ENCODE data around the gene SLMAP. TPM values are rescaled to one million over a fixed set of nuclear protein-coding genes. Genes with fewer than 3 reads are reported as not detected.

SLMAP gene
- total RNA-seq, 1 experiment from 2014 or later, result 79.5 TPM

GRCh38 chr3:57737840-57738239, 18.3 kb upstream of the SLMAP start:
- Mint-ChIP-seq H3K4me1 (no peaks in the 10 kb centered on the region), H3K9me3 (no peaks in the 10 kb centered on the region), H3K36me3 (no peaks in the 10 kb centered on the region), H3K27ac (no peak overlapping the region), H3K4me3 (no peak overlapping the region), H3K27me3 (ENCODE audit: low read depth) (no peaks in the 10 kb centered on the region)
- DNase-seq (ENCODE audit: low spot score), result no peak
- ChIA-PET CTCF (no interaction called here), POLR2A (no interaction called here)
- no peak for ATAC-seq
- TF ChIP-seq, protein P1, sequence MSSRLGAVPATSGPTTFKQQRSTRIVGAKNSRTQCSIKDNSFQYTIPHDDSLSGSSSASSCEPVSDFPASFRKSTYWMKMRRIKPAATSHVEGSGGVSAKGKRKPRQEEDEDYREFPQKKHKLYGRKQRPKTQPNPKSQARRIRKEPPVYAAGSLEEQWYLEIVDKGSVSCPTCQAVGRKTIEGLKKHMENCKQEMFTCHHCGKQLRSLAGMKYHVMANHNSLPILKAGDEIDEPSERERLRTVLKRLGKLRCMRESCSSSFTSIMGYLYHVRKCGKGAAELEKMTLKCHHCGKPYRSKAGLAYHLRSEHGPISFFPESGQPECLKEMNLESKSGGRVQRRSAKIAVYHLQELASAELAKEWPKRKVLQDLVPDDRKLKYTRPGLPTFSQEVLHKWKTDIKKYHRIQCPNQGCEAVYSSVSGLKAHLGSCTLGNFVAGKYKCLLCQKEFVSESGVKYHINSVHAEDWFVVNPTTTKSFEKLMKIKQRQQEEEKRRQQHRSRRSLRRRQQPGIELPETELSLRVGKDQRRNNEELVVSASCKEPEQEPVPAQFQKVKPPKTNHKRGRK (CRISPR knock-in tag; IDR thresholded peaks at IDR 0.05; ENCODE audit: borderline replicate concordance), result no peak
- TF ChIP-seq EMX1 (CRISPR knock-in tag; IDR thresholded peaks at IDR 0.05) (no peak), SMAD3 (CRISPR knock-in tag; IDR thresholded peaks at IDR 0.05; ENCODE audit: borderline replicate concordance) (no peak), USF2 (CRISPR knock-in tag; IDR thresholded peaks at IDR 0.05) (no peak), GABPB1 (CRISPR knock-in tag; IDR thresholded peaks at IDR 0.05) (no peak), ZNF416 (CRISPR knock-in tag; IDR thresholded peaks at IDR 0.05) (no peak), USF1 (CRISPR knock-in tag; IDR thresholded peaks at IDR 0.05) (no peak), FOXJ3 (CRISPR knock-in tag; IDR thresholded peaks at IDR 0.05; ENCODE audit: borderline replicate concordance) (no peak), ZBTB43 (CRISPR knock-in tag; IDR thresholded peaks at IDR 0.05) (no peak), ZNF263 (CRISPR knock-in tag; IDR thresholded peaks at IDR 0.05; ENCODE audit: low read depth) (no peak), ZBTB21 (CRISPR knock-in tag; IDR thresholded peaks at IDR 0.05; ENCODE audit: borderline replicate concordance) (no peak), JUN (CRISPR knock-in tag; IDR thresholded peaks at IDR 0.05) (no peak), ETV6 (CRISPR knock-in tag; IDR thresholded peaks at IDR 0.05) (no peak), HMGA2 (CRISPR knock-in tag; IDR thresholded peaks at IDR 0.05) (no peak), SMAD4 (CRISPR knock-in tag; IDR thresholded peaks at IDR 0.05) (no peak), ZNF317 (CRISPR knock-in tag; IDR thresholded peaks at IDR 0.05; ENCODE audit: borderline replicate concordance, low read depth) (no peak)
- TF ChIP-seq, protein P2, sequence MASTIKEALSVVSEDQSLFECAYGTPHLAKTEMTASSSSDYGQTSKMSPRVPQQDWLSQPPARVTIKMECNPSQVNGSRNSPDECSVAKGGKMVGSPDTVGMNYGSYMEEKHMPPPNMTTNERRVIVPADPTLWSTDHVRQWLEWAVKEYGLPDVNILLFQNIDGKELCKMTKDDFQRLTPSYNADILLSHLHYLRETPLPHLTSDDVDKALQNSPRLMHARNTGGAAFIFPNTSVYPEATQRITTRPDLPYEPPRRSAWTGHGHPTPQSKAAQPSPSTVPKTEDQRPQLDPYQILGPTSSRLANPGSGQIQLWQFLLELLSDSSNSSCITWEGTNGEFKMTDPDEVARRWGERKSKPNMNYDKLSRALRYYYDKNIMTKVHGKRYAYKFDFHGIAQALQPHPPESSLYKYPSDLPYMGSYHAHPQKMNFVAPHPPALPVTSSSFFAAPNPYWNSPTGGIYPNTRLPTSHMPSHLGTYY (CRISPR knock-in tag; IDR thresholded peaks at IDR 0.05), result no peak
- TF ChIP-seq, protein P3, sequence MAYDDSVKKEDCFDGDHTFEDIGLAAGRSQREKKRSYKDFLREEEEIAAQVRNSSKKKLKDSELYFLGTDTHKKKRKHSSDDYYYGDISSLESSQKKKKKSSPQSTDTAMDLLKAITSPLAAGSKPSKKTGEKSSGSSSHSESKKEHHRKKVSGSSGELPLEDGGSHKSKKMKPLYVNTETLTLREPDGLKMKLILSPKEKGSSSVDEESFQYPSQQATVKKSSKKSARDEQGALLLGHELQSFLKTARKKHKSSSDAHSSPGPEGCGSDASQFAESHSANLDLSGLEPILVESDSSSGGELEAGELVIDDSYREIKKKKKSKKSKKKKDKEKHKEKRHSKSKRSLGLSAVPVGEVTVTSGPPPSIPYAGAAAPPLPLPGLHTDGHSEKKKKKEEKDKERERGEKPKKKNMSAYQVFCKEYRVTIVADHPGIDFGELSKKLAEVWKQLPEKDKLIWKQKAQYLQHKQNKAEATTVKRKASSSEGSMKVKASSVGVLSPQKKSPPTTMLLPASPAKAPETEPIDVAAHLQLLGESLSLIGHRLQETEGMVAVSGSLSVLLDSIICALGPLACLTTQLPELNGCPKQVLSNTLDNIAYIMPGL (CRISPR knock-in tag; IDR thresholded peaks at IDR 0.05), result no peak
- TF ChIP-seq, protein P4, sequence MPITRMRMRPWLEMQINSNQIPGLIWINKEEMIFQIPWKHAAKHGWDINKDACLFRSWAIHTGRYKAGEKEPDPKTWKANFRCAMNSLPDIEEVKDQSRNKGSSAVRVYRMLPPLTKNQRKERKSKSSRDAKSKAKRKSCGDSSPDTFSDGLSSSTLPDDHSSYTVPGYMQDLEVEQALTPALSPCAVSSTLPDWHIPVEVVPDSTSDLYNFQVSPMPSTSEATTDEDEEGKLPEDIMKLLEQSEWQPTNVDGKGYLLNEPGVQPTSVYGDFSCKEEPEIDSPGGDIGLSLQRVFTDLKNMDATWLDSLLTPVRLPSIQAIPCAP (CRISPR knock-in tag; IDR thresholded peaks at IDR 0.05), result no peak
- TF ChIP-seq, protein P5, sequence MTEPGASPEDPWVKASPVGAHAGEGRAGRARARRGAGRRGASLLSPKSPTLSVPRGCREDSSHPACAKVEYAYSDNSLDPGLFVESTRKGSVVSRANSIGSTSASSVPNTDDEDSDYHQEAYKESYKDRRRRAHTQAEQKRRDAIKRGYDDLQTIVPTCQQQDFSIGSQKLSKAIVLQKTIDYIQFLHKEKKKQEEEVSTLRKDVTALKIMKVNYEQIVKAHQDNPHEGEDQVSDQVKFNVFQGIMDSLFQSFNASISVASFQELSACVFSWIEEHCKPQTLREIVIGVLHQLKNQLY (CRISPR knock-in tag; IDR thresholded peaks at IDR 0.05), result no peak

Measured in WTC11 (cell line).